ENCODE data around the gene GNAT3.

- TF ChIP-seq, protein P1, sequence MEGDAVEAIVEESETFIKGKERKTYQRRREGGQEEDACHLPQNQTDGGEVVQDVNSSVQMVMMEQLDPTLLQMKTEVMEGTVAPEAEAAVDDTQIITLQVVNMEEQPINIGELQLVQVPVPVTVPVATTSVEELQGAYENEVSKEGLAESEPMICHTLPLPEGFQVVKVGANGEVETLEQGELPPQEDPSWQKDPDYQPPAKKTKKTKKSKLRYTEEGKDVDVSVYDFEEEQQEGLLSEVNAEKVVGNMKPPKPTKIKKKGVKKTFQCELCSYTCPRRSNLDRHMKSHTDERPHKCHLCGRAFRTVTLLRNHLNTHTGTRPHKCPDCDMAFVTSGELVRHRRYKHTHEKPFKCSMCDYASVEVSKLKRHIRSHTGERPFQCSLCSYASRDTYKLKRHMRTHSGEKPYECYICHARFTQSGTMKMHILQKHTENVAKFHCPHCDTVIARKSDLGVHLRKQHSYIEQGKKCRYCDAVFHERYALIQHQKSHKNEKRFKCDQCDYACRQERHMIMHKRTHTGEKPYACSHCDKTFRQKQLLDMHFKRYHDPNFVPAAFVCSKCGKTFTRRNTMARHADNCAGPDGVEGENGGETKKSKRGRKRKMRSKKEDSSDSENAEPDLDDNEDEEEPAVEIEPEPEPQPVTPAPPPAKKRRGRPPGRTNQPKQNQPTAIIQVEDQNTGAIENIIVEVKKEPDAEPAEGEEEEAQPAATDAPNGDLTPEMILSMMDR (IDR thresholded peaks at IDR 0.05): no peak
- no peak for TF ChIP-seq POLR2A (IDR thresholded peaks at IDR 0.05)
These were observed 29.0 kb upstream of the GNAT3 start for GRCh38 chr7:80540836-80541235.

Measured in uterus (tissue), 2 donors.